IPS-20b (cell line): Measurements from ENCODE around the gene JUP.
A peak's percentile ranks its signal among the peaks of the same experiment; 100 is the strongest.
"Not testable (repeated sequence)": the region's sequence is repeated elsewhere in the genome, so short reads cannot be mapped to it uniquely, and the experiment has no call there.

Experiments
- H3K27ac ChIP-seq: one replicate; pipeline ENCODE4 v1.5.1; 2013; ENCODE audit warnings: low read length
- H3K27me3 ChIP-seq: 2 replicates; pipeline ENCODE4 v1.6.1; 2013; ENCODE audit warnings: mild to moderate bottlenecking, low read length, inconsistent platforms; ENCODE audit not compliant: insufficient read depth
- H3K36me3 ChIP-seq: 2 replicates; pipeline ENCODE4 v1.6.1; 2013; ENCODE audit warnings: low read depth, mild to moderate bottlenecking, inconsistent platforms, low read length, moderate library complexity; ENCODE audit not compliant: insufficient read depth
- H3K4me1 ChIP-seq: 2 replicates; pipeline ENCODE4 v1.6.1; 2013; ENCODE audit warnings: mild to moderate bottlenecking, control low read depth, inconsistent platforms, low read length, moderate library complexity; ENCODE audit not compliant: insufficient read depth
- H3K4me3 ChIP-seq: 2 replicates; pipeline ENCODE4 v1.5.1; 2013; ENCODE audit warnings: mild to moderate bottlenecking, low read length, inconsistent platforms
- H3K9ac ChIP-seq: 2 replicates; pipeline ENCODE4 v1.6.1; 2013; ENCODE audit warnings: low read depth, mild to moderate bottlenecking, inconsistent platforms, low read length, moderate library complexity
- H3K9me3 ChIP-seq: 2 replicates; pipeline ENCODE4 v1.6.1; 2013; ENCODE audit warnings: mild to moderate bottlenecking, low read depth, low read length, inconsistent platforms; ENCODE audit not compliant: insufficient read depth

JUP gene

GRCh38 chr17:41787021-41787418 lies 509 bp upstream of the JUP start:
- no peak overlapping the region for H3K27ac ChIP-seq
- H3K4me1 ChIP-seq = peaks cover 6% of the 10 kb centered on the region; the same call in 1 of the 2 replicates
- H3K36me3 ChIP-seq = no peaks in the 10 kb centered on the region
- no peaks in the 10 kb centered on the region for H3K9me3 ChIP-seq
- H3K27me3 ChIP-seq = peaks cover 19% of the 10 kb centered on the region; the same call in 1 of the 2 replicates
- no peak overlapping the region for H3K9ac ChIP-seq
- peak overlapping the region; percentile 2; the same call in 1 of the 2 replicates for H3K4me3 ChIP-seq

GRCh38 chr17:41785859-41786226 lies 668 bp downstream of the JUP start:
- no peaks in the 10 kb centered on the region for H3K9me3 ChIP-seq
- H3K4me3 ChIP-seq = peak overlapping the region; percentile 87
- H3K36me3 ChIP-seq = no peaks in the 10 kb centered on the region
- H3K27ac ChIP-seq = peak overlapping the region; percentile 73
- peaks cover 14% of the 10 kb centered on the region; the same call in 1 of the 2 replicates for H3K27me3 ChIP-seq
- H3K9ac ChIP-seq = peak overlapping the region; percentile 94; the same call in 1 of the 2 replicates
- peaks cover 11% of the 10 kb centered on the region; the same call in 1 of the 2 replicates for H3K4me1 ChIP-seq

- Histone ChIP-seq H3K9ac (peak overlapping the region; percentile 94), H3K4me3 (peak overlapping the region; percentile 87), H3K27ac (peak overlapping the region; percentile 73), H3K36me3 (no peaks in the 10 kb centered on the region), H3K4me1 (peaks cover 11% of the 10 kb centered on the region; the same call in 1 of the 2 replicates), H3K9me3 (no peaks in the 10 kb centered on the region), H3K27me3 (peaks cover 14% of the 10 kb centered on the region; the same call in 1 of the 2 replicates)
Observed at GRCh38 chr17:41785091-41785858, 1.2 kb downstream of the JUP start.

- Histone ChIP-seq H3K9me3 (no peaks in the 10 kb centered on the region), H3K27me3 (peaks cover 7% of the 10 kb centered on the region; the same call in 1 of the 2 replicates), H3K36me3 (no peaks in the 10 kb centered on the region), H3K4me1 (peaks cover 11% of the 10 kb centered on the region; the same call in 1 of the 2 replicates), H3K4me3 (peak overlapping the region; percentile 87), H3K27ac (peak overlapping the region; percentile 73), H3K9ac (peak overlapping the region; percentile 94; the same call in 1 of the 2 replicates)
Observed at GRCh38 chr17:41784207-41784744, 2.2 kb downstream of the JUP start.

- H3K27me3 ChIP-seq = no peaks in the 10 kb centered on the region
- peaks cover 13% of the 10 kb centered on the region; the same call in 1 of the 2 replicates for H3K4me1 ChIP-seq
- H3K9ac ChIP-seq = no peak overlapping the region; the same call in 1 of the 2 replicates
- H3K9me3 ChIP-seq = no peaks in the 10 kb centered on the region
- no peaks in the 10 kb centered on the region for H3K36me3 ChIP-seq
- H3K27ac ChIP-seq = no peak overlapping the region
- H3K4me3 ChIP-seq = no peak overlapping the region
Observed at GRCh38 chr17:41782142-41782541, 4.4 kb downstream of the JUP start.

- Histone ChIP-seq H3K9ac (no peak overlapping the region; the same call in 1 of the 2 replicates), H3K27me3 (no peaks in the 10 kb centered on the region), H3K4me3 (no peak overlapping the region), H3K4me1 (peaks cover 15% of the 10 kb centered on the region; the same call in 1 of the 2 replicates), H3K27ac (no peak overlapping the region), H3K9me3 (no peaks in the 10 kb centered on the region), H3K36me3 (no peaks in the 10 kb centered on the region)
Observed at GRCh38 chr17:41781404-41782110, 5.0 kb downstream of the JUP start.

- no peaks in the 10 kb centered on the region for H3K9me3 ChIP-seq
- no peak overlapping the region for H3K27ac ChIP-seq
- H3K27me3 ChIP-seq = no peaks in the 10 kb centered on the region
- H3K4me1 ChIP-seq = peaks cover 29% of the 10 kb centered on the region
- H3K4me3 ChIP-seq = no peak overlapping the region
- no peaks in the 10 kb centered on the region for H3K36me3 ChIP-seq
- H3K9ac ChIP-seq = no peak overlapping the region
Observed at GRCh38 chr17:41779954-41780353, 6.6 kb downstream of the JUP start.

- Histone ChIP-seq H3K4me1 (peaks cover 32% of the 10 kb centered on the region), H3K36me3 (peaks cover 5% of the 10 kb centered on the region; the same call in 1 of the 2 replicates), H3K9me3 (no peaks in the 10 kb centered on the region), H3K4me3 (no peak overlapping the region), H3K9ac (peak overlapping the region; percentile 29; the same call in 1 of the 2 replicates), H3K27me3 (no peaks in the 10 kb centered on the region), H3K27ac (no peak overlapping the region)
Observed at GRCh38 chr17:41777574-41778188, 8.8 kb downstream of the JUP start.

- H3K27ac ChIP-seq = no peak overlapping the region
- H3K36me3 ChIP-seq = peaks cover 9% of the 10 kb centered on the region; the same call in 1 of the 2 replicates
- H3K4me1 ChIP-seq = peaks cover 38% of the 10 kb centered on the region
Observed at GRCh38 chr17:41777157-41777573, 9.3 kb downstream of the JUP start.

GRCh38 chr17:41776262-41776900 lies 10.1 kb downstream of the JUP start:
- not testable (repeated sequence) for H3K4me3 ChIP-seq, H3K27me3 ChIP-seq, H3K27ac ChIP-seq, H3K9me3 ChIP-seq
- Histone ChIP-seq H3K4me1 (peaks cover 36% of the 10 kb centered on the region), H3K36me3 (peaks cover 14% of the 10 kb centered on the region), H3K9ac (peak overlapping the region; percentile 45; the same call in 1 of the 2 replicates)

More at GRCh38 chr17:41777157-41777573, 9.3 kb downstream of the JUP start:
- H3K9me3 ChIP-seq = no peaks in the 10 kb centered on the region
- no peak overlapping the region for H3K4me3 ChIP-seq
- H3K9ac ChIP-seq = peak overlapping the region; percentile 29; the same call in 1 of the 2 replicates
- no peaks in the 10 kb centered on the region for H3K27me3 ChIP-seq
